ENCODE results near the gene COA8.

Gene COA8

GRCh38 chr14:103563844-103564505 is 1.2 kb downstream of the COA8 start:
- no peak overlapping the region for H3K27ac Mint-ChIP-seq
- no peaks in the 10 kb centered on the region for H3K9me3 Mint-ChIP-seq
- no peaks in the 10 kb centered on the region for H3K27me3 Mint-ChIP-seq
- peak overlapping the region; percentile 94 for H3K4me3 Mint-ChIP-seq
- peaks cover 61% of the 10 kb centered on the region for H3K4me1 Mint-ChIP-seq
- peaks cover 10% of the 10 kb centered on the region for H3K36me3 Mint-ChIP-seq

DNA sequence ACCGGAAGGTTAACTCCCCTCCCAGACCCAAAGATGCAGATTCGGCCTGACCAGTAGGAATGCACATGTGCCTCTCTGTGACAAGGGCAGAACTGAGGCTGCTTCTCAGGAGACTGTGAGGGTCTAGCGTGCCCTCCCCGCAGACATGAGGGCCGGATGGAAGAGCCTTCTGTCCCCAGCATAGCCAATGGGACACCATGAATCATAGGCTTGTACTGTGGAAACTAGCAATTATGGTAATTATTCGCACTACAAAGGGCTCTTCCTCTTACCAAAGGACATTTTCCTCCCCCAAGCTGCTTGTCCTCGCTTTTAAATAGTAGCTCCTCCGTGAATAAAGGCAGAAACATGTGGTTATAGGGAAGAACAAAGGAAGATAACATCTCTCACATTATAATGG is 6.2 kb downstream of the COA8 start:
- Mint-ChIP-seq H3K4me1 (peaks cover 29% of the 10 kb centered on the region), H3K27ac (no peak overlapping the region), H3K36me3 (no peaks in the 10 kb centered on the region), H3K9me3 (no peaks in the 10 kb centered on the region), H3K27me3 (no peaks in the 10 kb centered on the region), H3K4me3 (no peak overlapping the region)

- no peaks in the 10 kb centered on the region for H3K36me3 Mint-ChIP-seq
- H3K4me3 Mint-ChIP-seq, result no peak overlapping the region
- H3K27ac Mint-ChIP-seq, result no peak overlapping the region
- H3K9me3 Mint-ChIP-seq, result no peaks in the 10 kb centered on the region
- H3K27me3 Mint-ChIP-seq, result no peaks in the 10 kb centered on the region
- peaks cover 25% of the 10 kb centered on the region for H3K4me1 Mint-ChIP-seq
These were observed 6.6 kb downstream of the COA8 start for GRCh38 chr14:103569408-103569807.

DNA sequence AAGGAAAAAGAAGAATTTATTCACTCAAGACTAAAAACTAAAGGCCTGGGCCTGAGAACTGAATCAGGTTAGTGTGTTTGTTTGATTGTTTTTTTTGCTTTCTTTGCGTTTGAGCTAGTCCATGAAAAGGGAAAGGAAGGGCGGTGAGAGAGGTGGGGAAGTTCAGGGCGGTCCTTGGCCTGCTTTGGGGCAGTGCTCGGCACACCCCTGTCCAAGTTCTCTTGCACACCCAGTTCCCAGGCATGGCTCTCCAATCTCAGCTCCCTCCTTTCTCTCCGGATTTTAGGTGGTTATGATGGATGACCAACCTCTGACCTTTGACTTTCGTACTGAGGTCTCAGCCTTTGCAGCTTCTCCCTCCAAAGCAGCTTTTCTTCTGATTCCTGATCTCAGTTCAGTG is 11.3 kb downstream of the COA8 start:
- H3K27ac Mint-ChIP-seq, result no peak overlapping the region
- H3K4me3 Mint-ChIP-seq, result no peak overlapping the region
- H3K4me1 Mint-ChIP-seq, result peaks cover 3% of the 10 kb centered on the region
- no peaks in the 10 kb centered on the region for H3K9me3 Mint-ChIP-seq
- H3K27me3 Mint-ChIP-seq, result no peaks in the 10 kb centered on the region
- H3K36me3 Mint-ChIP-seq, result no peaks in the 10 kb centered on the region

DNA sequence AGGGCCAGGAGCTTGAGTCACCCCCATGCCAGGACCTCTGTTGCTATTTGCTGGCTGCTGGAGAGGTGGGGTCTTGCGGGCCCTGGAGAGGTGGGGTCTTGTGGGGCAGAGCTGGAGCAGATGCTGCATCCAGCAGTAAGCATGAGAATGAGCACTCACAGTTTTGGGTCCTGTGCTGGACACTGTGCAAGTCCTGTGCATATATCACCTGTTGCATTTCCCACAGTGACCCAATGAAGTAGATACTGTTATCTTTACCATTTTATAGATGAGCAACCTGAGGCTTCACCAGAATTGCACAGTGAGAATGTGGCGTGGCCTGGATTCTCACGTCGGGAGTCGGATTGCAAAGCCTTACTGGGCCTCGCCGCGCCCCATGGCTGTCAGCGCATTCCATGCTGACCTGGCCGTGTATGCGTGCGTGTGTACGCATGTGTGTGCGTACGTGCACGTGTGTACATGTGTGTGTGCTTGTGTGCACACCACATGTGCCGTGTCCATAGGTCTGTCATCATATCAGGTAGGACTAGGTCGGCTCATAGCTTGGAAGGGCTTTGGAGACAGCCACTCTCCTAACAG is 12.0 kb downstream of the COA8 start:
- Mint-ChIP-seq H3K4me3 (no peak overlapping the region), H3K9me3 (no peaks in the 10 kb centered on the region), H3K27me3 (no peaks in the 10 kb centered on the region), H3K4me1 (no peaks in the 10 kb centered on the region), H3K27ac (no peak overlapping the region), H3K36me3 (no peaks in the 10 kb centered on the region)

DNA sequence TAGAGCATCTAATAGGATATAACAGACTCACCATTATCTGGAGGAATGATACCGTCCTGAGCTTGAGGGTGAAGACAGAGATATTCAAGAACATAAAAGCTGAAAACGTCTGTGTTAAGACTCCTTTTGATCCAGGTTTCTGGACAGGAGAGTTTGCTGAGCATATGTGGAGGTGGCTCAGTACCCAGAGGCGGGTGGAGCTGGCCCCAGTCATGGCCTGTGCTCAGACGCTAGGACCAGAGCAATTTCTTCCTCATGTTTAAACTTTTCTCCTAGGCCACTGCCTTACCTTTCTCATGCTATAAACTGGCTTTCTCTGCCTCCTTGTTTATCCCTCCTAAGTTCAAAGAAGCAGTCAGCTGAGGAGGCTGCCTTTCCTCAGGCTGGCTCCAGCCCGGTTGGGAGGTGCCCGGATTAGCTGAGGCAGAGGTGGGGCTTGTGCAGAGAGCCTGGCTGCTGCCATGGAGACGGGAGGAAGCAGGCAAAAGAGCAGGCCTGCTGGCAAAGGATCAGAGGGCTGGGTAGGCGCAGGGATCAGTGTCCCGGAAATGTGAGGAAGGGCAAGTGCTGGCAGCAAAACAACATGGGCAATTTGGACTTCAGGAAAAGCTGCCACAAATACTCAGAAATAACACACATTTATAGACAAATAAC is 13.7 kb downstream of the COA8 start:
- Mint-ChIP-seq H3K4me3 (no peak overlapping the region), H3K27ac (no peak overlapping the region), H3K9me3 (no peaks in the 10 kb centered on the region), H3K4me1 (no peaks in the 10 kb centered on the region), H3K36me3 (no peaks in the 10 kb centered on the region), H3K27me3 (no peaks in the 10 kb centered on the region)

GRCh38 chr14:103578401-103579075 is 15.8 kb downstream of the COA8 start:
- Mint-ChIP-seq H3K4me1 (no peaks in the 10 kb centered on the region), H3K4me3 (no peak overlapping the region), H3K27me3 (no peaks in the 10 kb centered on the region), H3K9me3 (no peaks in the 10 kb centered on the region), H3K27ac (no peak overlapping the region), H3K36me3 (peaks cover 3% of the 10 kb centered on the region)

GRCh38 chr14:103581206-103581605 is 18.4 kb downstream of the COA8 start:
- Mint-ChIP-seq H3K27ac (no peak overlapping the region), H3K27me3 (no peaks in the 10 kb centered on the region), H3K9me3 (no peaks in the 10 kb centered on the region), H3K36me3 (peaks cover 3% of the 10 kb centered on the region), H3K4me3 (no peak overlapping the region), H3K4me1 (no peaks in the 10 kb centered on the region)

DNA sequence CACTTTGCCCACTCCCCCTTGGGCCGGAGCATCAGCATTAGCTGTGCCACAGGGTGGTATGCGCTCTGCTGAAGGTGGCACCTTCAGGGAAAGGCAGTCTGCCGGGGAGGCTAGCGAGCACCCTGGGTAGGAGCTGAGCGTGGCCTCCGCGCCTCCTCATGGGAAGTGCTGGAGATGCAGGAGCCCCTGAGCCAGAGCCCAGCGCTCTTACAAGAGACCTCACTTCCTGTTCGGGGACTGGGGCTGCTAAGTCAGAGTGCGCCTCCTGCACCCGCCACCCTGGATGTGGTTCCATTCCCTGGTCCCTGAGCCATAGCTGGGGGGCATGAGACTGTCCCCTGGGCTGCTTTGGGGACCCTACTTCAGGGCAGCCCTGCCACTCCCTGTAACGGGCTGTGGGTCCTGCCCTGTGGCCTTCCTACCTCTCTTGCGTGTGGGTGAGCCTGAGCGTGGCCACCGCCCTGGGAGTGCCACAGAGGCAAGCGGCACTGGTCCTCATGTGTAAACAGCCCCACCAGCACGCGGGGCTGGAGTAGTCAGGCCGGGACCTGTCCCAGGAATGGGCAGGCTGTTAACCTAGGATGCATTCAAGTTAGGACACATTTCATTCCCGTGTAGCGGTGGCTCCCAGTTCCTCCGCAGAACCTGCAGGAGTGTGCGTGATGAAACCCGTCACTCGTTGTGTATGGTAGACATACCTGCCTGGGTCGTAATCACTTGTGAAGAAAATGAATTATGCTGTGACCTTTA is 19.4 kb downstream of the COA8 start:
- no peaks in the 10 kb centered on the region for H3K4me1 Mint-ChIP-seq
- H3K27me3 Mint-ChIP-seq, result no peaks in the 10 kb centered on the region
- H3K27ac Mint-ChIP-seq, result no peak overlapping the region
- H3K36me3 Mint-ChIP-seq, result peaks cover 5% of the 10 kb centered on the region
- no peaks in the 10 kb centered on the region for H3K9me3 Mint-ChIP-seq
- no peak overlapping the region for H3K4me3 Mint-ChIP-seq

DNA sequence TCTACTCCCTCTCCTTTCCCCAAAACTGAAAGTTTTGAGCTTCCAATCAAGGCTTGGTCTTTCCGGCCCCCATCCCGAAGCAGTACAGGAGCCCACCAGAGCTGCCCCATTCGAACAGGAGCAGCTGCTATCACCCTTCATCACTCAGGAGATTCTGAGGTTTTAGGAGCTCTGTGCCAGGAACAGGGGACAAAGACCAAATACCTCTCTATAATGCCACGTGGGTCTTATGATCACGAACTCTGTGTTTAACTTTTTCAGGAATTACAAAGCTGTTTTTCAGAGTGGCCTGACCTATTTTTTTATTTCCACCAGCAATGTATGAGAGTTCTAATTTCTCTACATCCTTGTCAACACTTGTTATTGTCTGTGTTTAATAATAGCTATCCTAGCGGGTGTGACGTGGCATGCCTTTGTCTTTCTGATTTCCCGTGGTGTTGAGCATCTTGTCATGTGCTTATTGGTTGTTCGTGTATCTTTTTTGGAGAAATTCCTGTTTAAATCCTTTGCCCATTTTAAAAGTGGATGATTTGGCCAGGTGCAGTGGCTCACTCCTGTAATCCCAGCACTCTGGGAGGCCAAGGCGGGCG is 21.7 kb downstream of the COA8 start:
- H3K4me1 Mint-ChIP-seq, result no peaks in the 10 kb centered on the region
- H3K36me3 Mint-ChIP-seq, result peaks cover 7% of the 10 kb centered on the region
- H3K4me3 Mint-ChIP-seq, result no peak overlapping the region
- no peak overlapping the region for H3K27ac Mint-ChIP-seq
- H3K9me3 Mint-ChIP-seq, result no peaks in the 10 kb centered on the region
- H3K27me3 Mint-ChIP-seq, result no peaks in the 10 kb centered on the region

DNA sequence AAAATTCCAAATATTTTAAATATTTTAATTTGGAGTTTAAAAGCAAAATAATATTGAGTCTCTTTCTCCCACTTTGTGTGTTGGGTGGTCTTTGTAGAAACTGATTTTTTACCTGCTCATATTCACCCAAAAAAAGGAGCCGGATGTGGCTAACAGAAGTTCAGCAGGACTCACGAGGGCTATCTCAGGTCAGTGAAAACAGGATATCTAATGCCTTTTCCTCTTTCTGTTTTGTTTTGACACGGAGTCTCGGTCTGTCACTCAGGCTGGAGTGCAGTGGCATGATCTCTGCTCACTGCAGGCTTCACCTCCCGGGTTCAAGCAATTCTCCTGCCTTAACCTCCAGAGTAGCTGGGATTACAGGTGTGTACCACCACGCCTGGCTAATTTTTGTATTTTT is 30.8 kb downstream of the COA8 start:
- H3K27ac Mint-ChIP-seq, result no peak overlapping the region
- H3K27me3 Mint-ChIP-seq, result no peaks in the 10 kb centered on the region
- H3K4me3 Mint-ChIP-seq, result no peak overlapping the region
- H3K9me3 Mint-ChIP-seq, result no peaks in the 10 kb centered on the region
- no peaks in the 10 kb centered on the region for H3K4me1 Mint-ChIP-seq
- peaks cover 2% of the 10 kb centered on the region for H3K36me3 Mint-ChIP-seq

DNA sequence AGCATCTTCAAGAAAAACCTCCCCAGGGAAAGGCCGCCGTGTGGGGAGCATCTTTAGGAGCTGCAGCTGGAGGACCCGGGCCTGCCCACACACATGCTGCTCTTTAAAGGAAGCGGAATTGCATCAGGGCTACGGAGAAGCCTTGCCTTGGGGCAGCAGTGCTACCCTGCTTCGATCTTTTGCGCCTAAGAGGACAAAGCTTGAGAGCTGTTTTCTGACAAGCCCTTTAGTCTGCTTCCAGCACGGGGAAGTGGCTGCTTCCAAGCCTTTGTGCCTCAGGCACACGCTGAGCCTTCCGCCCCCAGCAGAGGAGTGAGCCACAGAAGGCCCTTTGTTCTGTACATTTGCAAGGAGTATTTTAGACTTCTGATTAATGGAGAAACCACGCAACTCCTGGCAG is 31.5 kb downstream of the COA8 start:
- H3K27ac Mint-ChIP-seq, result no peak overlapping the region
- H3K4me3 Mint-ChIP-seq, result no peak overlapping the region
- no peaks in the 10 kb centered on the region for H3K4me1 Mint-ChIP-seq
- H3K27me3 Mint-ChIP-seq, result no peaks in the 10 kb centered on the region
- H3K36me3 Mint-ChIP-seq, result peaks cover 1% of the 10 kb centered on the region
- H3K9me3 Mint-ChIP-seq, result no peaks in the 10 kb centered on the region

DNA sequence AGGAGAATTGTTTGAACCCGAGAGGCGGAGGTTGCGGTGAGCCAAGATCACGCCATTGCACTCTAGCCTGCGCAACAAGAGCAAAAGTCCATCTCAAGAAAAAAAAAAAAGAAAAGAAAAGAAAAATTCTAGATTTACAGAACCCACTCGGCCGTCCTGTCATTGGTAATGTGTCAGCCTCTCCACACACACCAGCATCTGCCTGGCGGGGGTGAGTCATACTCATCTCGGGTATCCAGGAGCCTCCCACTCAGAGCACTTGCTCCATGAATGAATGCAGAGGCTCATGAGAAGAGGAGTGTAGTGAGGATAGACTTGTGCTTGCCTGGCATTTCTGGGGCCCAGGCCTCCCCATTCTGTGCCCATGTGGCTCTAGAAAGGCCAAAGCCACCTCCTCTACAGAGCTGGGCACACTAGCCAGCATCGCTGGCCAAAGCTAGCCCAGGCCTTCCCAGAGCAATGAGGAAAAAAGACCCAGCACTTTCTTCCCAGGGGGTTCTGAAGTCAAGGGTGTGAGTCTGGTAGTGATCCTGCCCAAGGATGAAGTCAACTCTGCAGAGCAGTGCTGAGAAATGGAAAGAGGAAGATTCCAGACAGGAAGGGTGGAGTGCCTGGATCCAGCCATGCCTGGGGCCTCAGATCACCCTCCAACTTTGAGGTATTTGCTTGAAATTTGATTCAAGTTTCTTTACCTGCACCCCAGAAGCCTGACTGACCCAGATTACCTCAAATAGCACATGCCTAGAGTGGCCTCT is 35.0 kb downstream of the COA8 start:
- Mint-ChIP-seq H3K9me3 (no peaks in the 10 kb centered on the region), H3K4me1 (no peaks in the 10 kb centered on the region), H3K27ac (no peak overlapping the region), H3K36me3 (no peaks in the 10 kb centered on the region), H3K27me3 (no peaks in the 10 kb centered on the region), H3K4me3 (no peak overlapping the region)

DNA sequence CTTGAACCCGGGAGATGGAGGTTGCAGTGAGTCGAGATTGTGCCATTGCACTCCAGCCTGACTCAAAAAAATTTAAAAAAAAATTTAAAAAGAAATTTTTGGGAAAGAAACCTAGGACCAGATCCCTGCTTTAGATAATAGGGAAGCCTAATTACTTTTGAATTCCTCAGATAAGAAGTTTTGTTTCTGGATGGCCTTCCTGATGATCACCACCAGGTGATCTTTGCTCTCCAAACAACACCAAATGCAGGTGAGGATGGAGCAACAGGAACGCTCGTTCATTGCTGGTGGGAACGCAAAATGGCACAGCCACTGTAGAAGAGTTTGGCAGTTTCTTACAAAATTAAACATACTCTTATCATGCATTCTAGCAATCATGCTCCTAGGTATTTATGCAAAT is 37.7 kb downstream of the COA8 start:
- H3K4me3 Mint-ChIP-seq, result no peak overlapping the region
- no peaks in the 10 kb centered on the region for H3K36me3 Mint-ChIP-seq
- H3K4me1 Mint-ChIP-seq, result no peaks in the 10 kb centered on the region
- no peak overlapping the region for H3K27ac Mint-ChIP-seq
- no peaks in the 10 kb centered on the region for H3K27me3 Mint-ChIP-seq
- H3K9me3 Mint-ChIP-seq, result no peaks in the 10 kb centered on the region

DNA sequence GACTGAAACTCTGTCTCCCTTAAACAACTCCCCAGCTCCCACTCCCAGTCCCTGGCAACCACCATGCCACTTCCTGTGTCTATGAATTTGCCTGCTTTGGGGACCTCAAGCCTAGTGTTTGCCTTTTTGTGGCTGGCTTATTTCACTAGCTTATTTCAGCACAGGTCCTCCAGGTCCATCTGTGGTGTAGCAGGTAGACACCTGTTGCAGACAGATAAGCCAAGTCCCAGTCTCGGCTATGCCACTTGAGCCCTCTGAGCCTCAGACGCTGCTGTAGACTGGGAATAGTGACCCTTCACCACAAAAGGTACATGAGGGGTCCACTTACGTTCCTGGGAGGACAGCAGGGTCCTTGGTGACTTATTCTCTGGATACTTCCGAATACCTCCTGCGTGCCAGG is 41.9 kb downstream of the COA8 start:
- H3K27ac Mint-ChIP-seq, result no peak overlapping the region
- H3K27me3 Mint-ChIP-seq, result peaks cover 4% of the 10 kb centered on the region
- peaks cover 18% of the 10 kb centered on the region for H3K4me1 Mint-ChIP-seq
- H3K4me3 Mint-ChIP-seq, result no peak overlapping the region
- H3K9me3 Mint-ChIP-seq, result no peaks in the 10 kb centered on the region
- no peaks in the 10 kb centered on the region for H3K36me3 Mint-ChIP-seq
